AG09309 (cell line): Measurements from ENCODE around the gene UACA.
A peak's percentile ranks its signal among the peaks of the same experiment; 100 is the strongest.

Experiments
- DNase-seq: peaks from one replicate; pipeline ENCODE4 v3.0.0-alpha.2; 2010; ENCODE audit warnings: low read depth
- H3K4me3 ChIP-seq: 2 replicates; pipeline ENCODE4 v1.5.1; 2011; ENCODE audit warnings: mild to moderate bottlenecking, low read depth, low read length, moderate library complexity; ENCODE audit not compliant: control insufficient read depth
- TF ChIP-seq, protein P1 (sequence below): IDR thresholded peaks from 2 replicates; pipeline ENCODE4 v1.5.1; 2011; ENCODE audit warnings: mild to moderate bottlenecking, low read depth, low read length, inconsistent platforms; ENCODE audit not compliant: insufficient read depth, control insufficient read depth; ENCODE audit errors: missing control alignments

UACA gene

GRCh38 chr15:70794596-70795310 is 31.4 kb upstream of the UACA start:
- TF ChIP-seq, protein P1, sequence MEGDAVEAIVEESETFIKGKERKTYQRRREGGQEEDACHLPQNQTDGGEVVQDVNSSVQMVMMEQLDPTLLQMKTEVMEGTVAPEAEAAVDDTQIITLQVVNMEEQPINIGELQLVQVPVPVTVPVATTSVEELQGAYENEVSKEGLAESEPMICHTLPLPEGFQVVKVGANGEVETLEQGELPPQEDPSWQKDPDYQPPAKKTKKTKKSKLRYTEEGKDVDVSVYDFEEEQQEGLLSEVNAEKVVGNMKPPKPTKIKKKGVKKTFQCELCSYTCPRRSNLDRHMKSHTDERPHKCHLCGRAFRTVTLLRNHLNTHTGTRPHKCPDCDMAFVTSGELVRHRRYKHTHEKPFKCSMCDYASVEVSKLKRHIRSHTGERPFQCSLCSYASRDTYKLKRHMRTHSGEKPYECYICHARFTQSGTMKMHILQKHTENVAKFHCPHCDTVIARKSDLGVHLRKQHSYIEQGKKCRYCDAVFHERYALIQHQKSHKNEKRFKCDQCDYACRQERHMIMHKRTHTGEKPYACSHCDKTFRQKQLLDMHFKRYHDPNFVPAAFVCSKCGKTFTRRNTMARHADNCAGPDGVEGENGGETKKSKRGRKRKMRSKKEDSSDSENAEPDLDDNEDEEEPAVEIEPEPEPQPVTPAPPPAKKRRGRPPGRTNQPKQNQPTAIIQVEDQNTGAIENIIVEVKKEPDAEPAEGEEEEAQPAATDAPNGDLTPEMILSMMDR, result no peak
- no peak for DNase-seq
- no peak overlapping the region; the same call in 1 of the 2 replicates for H3K4me3 ChIP-seq

DNA sequence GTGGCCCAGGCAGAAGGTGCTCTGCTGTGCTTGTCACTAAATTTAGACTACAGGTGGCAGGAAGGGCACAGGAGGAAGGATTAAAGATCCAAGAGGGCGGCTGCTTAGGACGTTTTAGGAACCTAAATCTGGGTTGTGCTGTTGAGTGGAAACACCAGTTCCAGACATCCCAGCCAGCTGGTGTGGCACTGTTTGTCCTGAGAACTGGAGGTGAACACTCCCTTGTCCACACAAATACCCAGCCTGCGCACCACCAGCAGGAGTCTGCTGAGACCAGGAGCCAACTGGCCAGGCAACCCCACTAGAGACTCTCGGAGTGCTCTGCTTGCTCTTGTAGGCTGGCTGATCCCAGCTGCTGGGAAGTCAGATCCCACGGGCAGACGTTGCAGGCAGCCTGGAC is 30.3 kb upstream of the UACA start:
- H3K4me3 ChIP-seq, result no peak overlapping the region
- no peak for DNase-seq
- TF ChIP-seq, protein P1, result no peak

- no peak overlapping the region for H3K4me3 ChIP-seq
- TF ChIP-seq, protein P1, result no peak
- DNase-seq, result peak; percentile 74
Measured at GRCh38 chr15:70792171-70792573, 28.8 kb upstream of the UACA start.

DNA sequence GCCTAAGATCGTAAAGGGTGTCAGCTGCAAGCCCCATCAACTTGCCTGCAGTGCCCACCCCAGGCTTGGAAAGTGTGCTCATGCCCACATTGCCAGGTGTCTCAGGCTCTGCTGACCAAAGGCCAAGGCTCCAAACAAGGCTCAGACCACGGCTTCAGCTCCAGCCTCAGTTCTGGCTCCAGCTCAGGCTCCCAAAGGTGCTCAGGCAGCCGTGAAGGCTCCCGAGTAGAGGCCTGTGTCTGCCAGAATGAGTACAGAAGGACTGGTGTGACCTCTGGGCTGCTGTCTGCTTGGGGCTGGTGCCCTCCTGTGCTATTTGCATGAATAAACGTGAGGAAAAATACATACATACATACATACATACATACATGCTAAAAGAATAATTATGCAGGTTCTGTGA is 27.9 kb upstream of the UACA start:
- no peak for DNase-seq
- TF ChIP-seq, protein P1, result no peak
- H3K4me3 ChIP-seq, result no peak overlapping the region

DNA sequence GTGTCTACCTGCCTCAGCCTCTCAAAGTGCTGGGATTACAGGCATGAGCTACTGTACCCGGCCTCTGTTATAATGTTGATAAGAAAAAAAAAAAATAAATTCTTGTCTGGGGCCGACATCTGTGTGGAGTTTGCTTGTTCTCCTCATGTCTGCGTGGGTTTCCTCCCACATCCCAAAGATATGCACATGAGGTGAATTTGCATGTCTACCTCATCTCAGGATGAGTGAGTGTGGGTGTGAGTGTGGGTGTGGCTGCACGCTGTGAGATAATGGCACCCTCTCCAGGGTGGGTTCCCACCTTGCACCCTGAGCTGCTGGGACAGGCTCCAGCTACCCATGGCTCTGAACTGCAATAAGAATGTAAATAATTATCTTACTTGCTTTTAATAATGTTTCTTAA is 25.9 kb upstream of the UACA start:
- DNase-seq, result no peak
- TF ChIP-seq, protein P1, result no peak

DNA sequence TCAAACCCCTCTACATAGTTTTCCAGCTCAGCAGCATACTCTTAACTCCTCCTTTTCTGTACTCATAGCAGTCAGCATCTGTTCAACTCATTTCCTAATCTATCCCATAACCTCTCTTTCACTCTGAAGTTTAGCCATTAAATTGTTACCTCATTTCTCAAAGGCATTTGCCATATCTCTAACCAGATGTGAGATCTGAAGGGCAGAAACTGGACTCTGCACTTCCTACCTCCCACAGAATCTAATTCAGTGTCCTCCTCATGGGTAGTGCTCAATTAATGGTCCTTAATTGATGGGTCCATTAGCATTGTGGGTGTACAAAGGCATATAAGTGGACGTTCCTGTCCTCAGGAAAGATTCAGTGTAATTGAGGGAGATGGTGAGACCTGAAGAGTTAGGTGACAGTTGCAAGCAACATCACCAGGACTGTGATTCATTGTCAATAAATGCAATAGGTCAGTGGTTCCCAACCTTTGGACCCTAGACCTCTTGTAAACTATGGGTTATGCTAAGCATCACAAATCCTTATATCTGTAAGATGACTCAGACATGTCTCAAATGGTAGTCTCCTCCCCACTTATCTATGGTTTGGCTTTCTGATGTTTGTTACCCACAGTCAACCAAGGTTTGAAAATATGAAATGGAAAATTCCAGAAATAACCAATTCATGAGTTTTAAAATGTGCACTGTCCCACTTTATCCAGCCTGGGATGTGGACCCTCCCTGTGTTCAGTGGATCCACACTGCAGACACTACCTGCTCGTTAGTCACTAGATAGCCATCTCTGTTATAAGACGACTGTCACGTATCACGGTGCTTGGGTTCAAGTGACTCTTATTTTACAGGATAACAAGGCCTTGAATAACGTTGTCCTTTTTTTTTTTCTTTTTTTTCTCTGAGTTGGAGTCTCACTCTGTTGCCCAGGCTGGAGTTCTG is 25.0 kb upstream of the UACA start:
- TF ChIP-seq, protein P1, result no peak
- no peak overlapping the region for H3K4me3 ChIP-seq
- peak; percentile 68 for DNase-seq

More for the DNA sequence above, 25.9 kb upstream of the UACA start:
- H3K4me3 ChIP-seq, result no peak overlapping the region
